ENCODE results near the gene SMAD9.

The SMAD9 gene

GRCh38 chr13:36912369-36912768 lies 7.7 kb downstream of the SMAD9 start:
- no peak for DNase-seq (ENCODE audit: low spot score)
- no peak for TF ChIP-seq CTCF (IDR thresholded peaks at IDR 0.05; ENCODE audit: extremely low read depth, missing control alignments)

- no peak for DNase-seq (ENCODE audit: low spot score)
- TF ChIP-seq CTCF (IDR thresholded peaks at IDR 0.05; ENCODE audit: extremely low read depth, missing control alignments), result no peak
Observed at GRCh38 chr13:36910545-36910944, 9.5 kb downstream of the SMAD9 start.

- no peak for DNase-seq (ENCODE audit: low spot score)
- no peak for TF ChIP-seq CTCF (IDR thresholded peaks at IDR 0.05; ENCODE audit: extremely low read depth, missing control alignments)
Observed at GRCh38 chr13:36907821-36908220, 12.2 kb downstream of the SMAD9 start.

- DNase-seq (ENCODE audit: low spot score), result no peak
- TF ChIP-seq CTCF (IDR thresholded peaks at IDR 0.05; ENCODE audit: extremely low read depth, missing control alignments), result no peak
Observed at GRCh38 chr13:36907266-36907665, 12.8 kb downstream of the SMAD9 start.

- TF ChIP-seq CTCF (IDR thresholded peaks at IDR 0.05; ENCODE audit: extremely low read depth, missing control alignments), result no peak
- no peak for DNase-seq (ENCODE audit: low spot score)
Observed at GRCh38 chr13:36905944-36906343, 14.1 kb downstream of the SMAD9 start.

GRCh38 chr13:36903925-36904595 lies 16.0 kb downstream of the SMAD9 start:
- no peak for TF ChIP-seq CTCF (IDR thresholded peaks at IDR 0.05; ENCODE audit: extremely low read depth, missing control alignments)
- DNase-seq (ENCODE audit: low spot score), result no peak

- no peak for DNase-seq (ENCODE audit: low spot score)
- TF ChIP-seq CTCF (IDR thresholded peaks at IDR 0.05; ENCODE audit: extremely low read depth, missing control alignments), result no peak
Observed at GRCh38 chr13:36897054-36897616, 22.9 kb downstream of the SMAD9 start.

Measured in GM20000 (cell line).